Measurements from ENCODE around the gene SLC2A8.

The SLC2A8 gene

GRCh38 chr9:127423476-127423933 lies 26.5 kb downstream of the SLC2A8 start:
- TF ChIP-seq, protein P1, sequence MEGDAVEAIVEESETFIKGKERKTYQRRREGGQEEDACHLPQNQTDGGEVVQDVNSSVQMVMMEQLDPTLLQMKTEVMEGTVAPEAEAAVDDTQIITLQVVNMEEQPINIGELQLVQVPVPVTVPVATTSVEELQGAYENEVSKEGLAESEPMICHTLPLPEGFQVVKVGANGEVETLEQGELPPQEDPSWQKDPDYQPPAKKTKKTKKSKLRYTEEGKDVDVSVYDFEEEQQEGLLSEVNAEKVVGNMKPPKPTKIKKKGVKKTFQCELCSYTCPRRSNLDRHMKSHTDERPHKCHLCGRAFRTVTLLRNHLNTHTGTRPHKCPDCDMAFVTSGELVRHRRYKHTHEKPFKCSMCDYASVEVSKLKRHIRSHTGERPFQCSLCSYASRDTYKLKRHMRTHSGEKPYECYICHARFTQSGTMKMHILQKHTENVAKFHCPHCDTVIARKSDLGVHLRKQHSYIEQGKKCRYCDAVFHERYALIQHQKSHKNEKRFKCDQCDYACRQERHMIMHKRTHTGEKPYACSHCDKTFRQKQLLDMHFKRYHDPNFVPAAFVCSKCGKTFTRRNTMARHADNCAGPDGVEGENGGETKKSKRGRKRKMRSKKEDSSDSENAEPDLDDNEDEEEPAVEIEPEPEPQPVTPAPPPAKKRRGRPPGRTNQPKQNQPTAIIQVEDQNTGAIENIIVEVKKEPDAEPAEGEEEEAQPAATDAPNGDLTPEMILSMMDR (conservative IDR thresholded peaks at IDR 0.05; ENCODE audit: low read depth), result no peak
- POLR2A ChIA-PET (ENCODE audit: low non-redundant PET), result interaction anchor here (0.8 kb wide), 1 partner anchor 26 kb away, joined by 3 read pairs; no protein-coding TSS in a partner anchor
- H3K27ac ChIP-seq, result peak overlapping the region; percentile 96
- CTCF ChIA-PET, result interaction anchor here (0.7 kb wide), 2 partner anchors 59 to 175 kb away, joined by 3 read pairs; no protein-coding TSS in a partner anchor
- DNase-seq (ENCODE audit: low spot score), result peak; percentile 73

GRCh38 chr9:127423934-127424675 lies 27.1 kb downstream of the SLC2A8 start, which contains the start of gene ZNF79:
Gene ZNF79 (plus strand): TSS chr9:127424382. CDS start chr9:127424788, 406 bp downstream.
- POLR2A ChIA-PET (ENCODE audit: low non-redundant PET), result interaction anchor here (0.8 to 0.9 kb wide), 2 partner anchors 20 to 27 kb away, joined by 3 to 4 read pairs; no protein-coding TSS in a partner anchor
- TF ChIP-seq, protein P1 (conservative IDR thresholded peaks at IDR 0.05; ENCODE audit: low read depth), result no peak
- CTCF ChIA-PET, result interaction anchor here (0.7 kb wide), 1 partner anchor 146 kb away, joined by 3 read pairs; no protein-coding TSS in a partner anchor
- DNase-seq (ENCODE audit: low spot score), result peak; percentile 99
- peak within 1 kb of the TSS; percentile 96 for H3K27ac ChIP-seq

GRCh38 chr9:127424676-127424999 lies 27.7 kb downstream of the SLC2A8 start:
- ChIA-PET CTCF (interaction anchor here (0.5 to 1.0 kb wide), 4 partner anchors 19 to 1219 kb away, joined by 3 to 6 read pairs (median 4); no protein-coding TSS in a partner anchor), POLR2A (ENCODE audit: low non-redundant PET) (interaction anchor here (0.9 kb wide), 1 partner anchor 19 kb away, joined by 4 read pairs; no protein-coding TSS in a partner anchor)
- TF ChIP-seq, protein P1 (conservative IDR thresholded peaks at IDR 0.05; ENCODE audit: low read depth), result no peak
- peak overlapping the region; percentile 96 for H3K27ac ChIP-seq
- DNase-seq (ENCODE audit: low spot score), result no peak

DNA sequence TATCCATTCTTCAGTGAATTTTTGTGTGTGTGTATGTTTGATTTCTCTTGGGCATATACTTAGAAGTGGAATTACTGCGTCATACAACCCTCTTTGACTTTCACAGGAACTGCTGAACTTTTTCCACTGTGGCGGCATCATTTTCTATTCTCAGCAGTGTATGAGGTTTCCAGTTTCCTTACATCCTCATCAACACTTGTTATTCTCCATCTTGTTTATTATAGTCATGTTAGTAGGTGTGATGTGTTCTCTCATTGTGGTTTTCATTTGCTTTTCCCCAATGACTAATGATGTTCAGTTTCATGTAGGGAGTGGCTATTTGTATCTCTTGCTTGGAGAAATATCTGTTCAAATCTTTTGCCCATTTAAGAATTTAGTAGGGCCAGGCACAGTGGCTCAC lies 29.8 kb downstream of the SLC2A8 start:
- POLR2A ChIA-PET (ENCODE audit: low non-redundant PET), result interaction anchor here (0.6 to 0.7 kb wide), 2 partner anchors 108 to 203 kb away, joined by 4 read pairs; no protein-coding TSS in a partner anchor

DNA sequence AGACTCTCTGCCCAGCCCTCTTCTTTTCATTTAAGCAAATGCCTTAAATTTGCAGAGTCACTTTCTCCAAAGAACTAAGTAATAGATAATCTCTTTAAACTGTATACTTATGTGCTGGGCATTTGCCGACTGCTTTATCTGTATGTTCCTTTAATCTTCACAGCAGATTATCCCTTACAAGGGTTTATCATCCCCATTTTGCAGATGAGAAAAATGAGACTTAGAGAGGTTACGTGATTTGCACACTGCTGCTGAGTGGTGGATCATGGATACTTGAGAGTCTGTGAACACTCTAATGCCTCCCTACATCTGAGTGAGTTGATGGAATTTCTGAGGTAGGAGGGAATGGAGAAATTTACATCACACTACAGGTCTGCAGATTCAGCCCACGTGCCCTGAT lies 31.4 kb downstream of the SLC2A8 start:
- TF ChIP-seq, protein P1 (conservative IDR thresholded peaks at IDR 0.05; ENCODE audit: low read depth), result no peak
- DNase-seq (ENCODE audit: low spot score), result no peak
- CTCF ChIA-PET, result no interaction called here
- no peak overlapping the region for H3K27ac ChIP-seq
- POLR2A ChIA-PET (ENCODE audit: low non-redundant PET), result no interaction called here

More for the DNA sequence above, 29.8 kb downstream of the SLC2A8 start:
- TF ChIP-seq, protein P1 (conservative IDR thresholded peaks at IDR 0.05; ENCODE audit: low read depth), result no peak
- DNase-seq (ENCODE audit: low spot score), result no peak
- CTCF ChIA-PET, result interaction anchor here (0.7 kb wide), 1 partner anchor 16 kb away, joined by 5 read pairs; no protein-coding TSS in a partner anchor
- H3K27ac ChIP-seq, result no peak overlapping the region

DNA sequence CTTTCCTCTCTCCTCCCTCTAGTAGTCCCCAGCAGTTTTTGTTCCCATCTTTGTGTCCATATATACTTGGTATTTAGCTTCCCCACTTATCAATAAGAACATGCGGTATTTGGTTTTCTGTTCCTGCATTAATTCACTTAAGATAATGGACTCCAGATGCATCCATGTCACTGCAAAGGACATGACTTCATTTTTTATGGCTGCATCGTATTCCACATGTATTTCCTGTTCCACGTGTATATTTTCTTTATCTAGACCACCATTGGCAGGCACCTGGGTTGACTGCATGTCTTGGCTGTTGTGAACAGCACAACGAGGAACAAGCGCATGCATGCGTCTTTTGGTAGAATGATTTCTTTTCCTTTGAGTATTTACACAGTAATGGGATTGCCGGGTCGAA lies 33.4 kb downstream of the SLC2A8 start:
- no peak for DNase-seq (ENCODE audit: low spot score)
- POLR2A ChIA-PET (ENCODE audit: low non-redundant PET), result no interaction called here
- no peak overlapping the region for H3K27ac ChIP-seq
- CTCF ChIA-PET, result no interaction called here
- TF ChIP-seq, protein P1 (conservative IDR thresholded peaks at IDR 0.05; ENCODE audit: low read depth), result no peak
